Activated CD8-positive, alpha-beta T cell treated with anti-CD3 and anti-CD28 coated beads for 36 hours (primary cell): ENCODE measurements around the gene USP49. TPM values are rescaled to one million over a fixed set of nuclear protein-coding genes. Genes with fewer than 3 reads are reported as not detected.

ENCODE experiments used
- ATAC-seq: fragments of 200-7000 bp; cut with Tn5 transposase; one replicate; pipeline ENCODE4 v1.10.0; 2021; ENCODE audit warnings: mild to moderate bottlenecking, moderate library complexity
- CTCF ChIA-PET: fragments of 350-600 bp; sonication (Branson Sonifier 250); formaldehyde crosslinking; loops from one replicate; lab custom pipeline; 2021; ENCODE audit warnings: antibody characterized with exemption; lab: Charles Lee
- POLR2A ChIA-PET: fragments of 350-600 bp; sonication (Branson Sonifier 250); formaldehyde crosslinking; loops from one replicate; lab custom pipeline; 2021; ENCODE audit warnings: antibody characterized with exemption; lab: Charles Lee
- DNase-seq: peaks from one replicate; pipeline ENCODE4 v3.0.0-alpha.2; 2020
- H3K27ac Mint-ChIP-seq: one replicate; pipeline ENCODE4 v1.8.0; 2021; ENCODE audit warnings: mild to moderate bottlenecking, mixed read lengths
- H3K27me3 Mint-ChIP-seq: one replicate; pipeline ENCODE4 v1.8.0; 2021; ENCODE audit warnings: mixed read lengths
- H3K36me3 Mint-ChIP-seq: one replicate; pipeline ENCODE4 v1.8.0; 2021; ENCODE audit warnings: low read depth, mixed read lengths
- H3K4me1 Mint-ChIP-seq: one replicate; pipeline ENCODE4 v1.8.0; 2021; ENCODE audit warnings: low read depth, mixed read lengths
- H3K4me3 Mint-ChIP-seq: one replicate; pipeline ENCODE4 v1.8.0; 2021; ENCODE audit warnings: mild to moderate bottlenecking, moderate library complexity, mixed read lengths
- H3K9me3 Mint-ChIP-seq: one replicate; pipeline ENCODE4 v1.8.0; 2021; ENCODE audit warnings: mixed read lengths
- CTCF ChIP-seq: fragments of 200-600 bp; IDR thresholded peaks from one replicate; pipeline ENCODE4 v1.8.0; 2022; ENCODE audit warnings: antibody characterized with exemption, mild to moderate bottlenecking
- intact Hi-C: fragments of 100-400 bp; cut with micrococcal nuclease; formaldehyde crosslinking; loops from one replicate; pipeline ENCODE4 v1.10.0; 2022
- total RNA-seq, 2 experiments: library from RNA; stranded (reverse); gene quantifications; one replicate each; pipeline ENCODE4 v1.2.3, GENCODE V29; 2021

The USP49 gene
- total RNA-seq, 2 experiments from 2014 or later: 5.7 to 5.9 TPM

GRCh38 chr6:41836022-41836659 is 59.0 kb downstream of the USP49 start:
- no peak for TF ChIP-seq CTCF
- H3K27ac Mint-ChIP-seq: no peak overlapping the region
- no peaks in the 10 kb centered on the region for H3K36me3 Mint-ChIP-seq
- H3K9me3 Mint-ChIP-seq: no peaks in the 10 kb centered on the region
- ChIA-PET POLR2A (no interaction called here), CTCF (interaction anchor here (1.2 to 1.5 kb wide), 2 partner anchors 8 to 27 kb away, joined by 3 read pairs; no protein-coding TSS in a partner anchor)
- H3K4me1 Mint-ChIP-seq: peaks cover 4% of the 10 kb centered on the region
- H3K4me3 Mint-ChIP-seq: no peak overlapping the region
- intact Hi-C loops: no loop called here
- DNase-seq (no peak), ATAC-seq (no peak)
- H3K27me3 Mint-ChIP-seq: no peaks in the 10 kb centered on the region

GRCh38 chr6:41832263-41832662 is 62.9 kb downstream of the USP49 start:
- Mint-ChIP-seq H3K9me3 (no peaks in the 10 kb centered on the region), H3K27me3 (no peaks in the 10 kb centered on the region), H3K27ac (no peak overlapping the region), H3K36me3 (no peaks in the 10 kb centered on the region), H3K4me1 (peaks cover 4% of the 10 kb centered on the region), H3K4me3 (no peak overlapping the region)
- intact Hi-C loops: no loop called here
- no peak for ATAC-seq
- CTCF ChIA-PET: interaction anchor here (1.0 to 1.7 kb wide), 4 partner anchors 10 to 214 kb away, joined by 3 to 11 read pairs (median 4); partner anchors contain the start of gene FRS3
- no peak for TF ChIP-seq CTCF
- POLR2A ChIA-PET: interaction anchor here (1.4 kb wide), 1 partner anchor 39 kb away, joined by 3 read pairs; no protein-coding TSS in a partner anchor
- DNase-seq: no peak

GRCh38 chr6:41826343-41827022 is 68.7 kb downstream of the USP49 start:
- ChIA-PET POLR2A (no interaction called here), CTCF (no interaction called here)
- Mint-ChIP-seq H3K4me3 (no peak overlapping the region), H3K9me3 (no peaks in the 10 kb centered on the region), H3K36me3 (no peaks in the 10 kb centered on the region), H3K27me3 (no peaks in the 10 kb centered on the region), H3K27ac (no peak overlapping the region), H3K4me1 (no peaks in the 10 kb centered on the region)
- ATAC-seq: no peak
- TF ChIP-seq CTCF: no peak
- DNase-seq: no peak
- intact Hi-C loops: no loop called here

GRCh38 chr6:41824571-41825569 is 70.3 kb downstream of the USP49 start:
- intact Hi-C loops: no loop called here
- Mint-ChIP-seq H3K27ac (no peak overlapping the region), H3K4me3 (no peak overlapping the region), H3K36me3 (no peaks in the 10 kb centered on the region), H3K27me3 (no peaks in the 10 kb centered on the region), H3K9me3 (no peaks in the 10 kb centered on the region), H3K4me1 (no peaks in the 10 kb centered on the region)
- no peak for TF ChIP-seq CTCF
- ATAC-seq: no peak
- POLR2A ChIA-PET: interaction anchor here (0.7 kb wide), 1 partner anchor 1090 kb away, joined by 3 read pairs; no protein-coding TSS in a partner anchor
- CTCF ChIA-PET: interaction anchor here (1.3 kb wide), 1 partner anchor 279 kb away, joined by 3 read pairs; no protein-coding TSS in a partner anchor
- no peak for DNase-seq
